HepG2 (cell line): ENCODE data around the gene ZBP1. TPM values are rescaled to one million over a fixed set of nuclear protein-coding genes. Genes with fewer than 3 reads are reported as not detected.
A peak's percentile ranks its signal among the peaks of the same experiment; 100 is the strongest.

Experiments
- FOXK1 ChIP-seq: sonication (generic); formaldehyde crosslinking; IDR thresholded peaks from 2 replicates; pipeline ENCODE4 v1.4.0; 2020; ENCODE audit warnings: low read depth, missing genetic modification reagents, borderline replicate concordance
- GABPB1 ChIP-seq: IDR thresholded peaks from 2 replicates; pipeline ENCODE4 v1.6.1; 2016; ENCODE audit warnings: mild to moderate bottlenecking, missing genetic modification reagents, moderate library complexity, missing compliant biosample characterization
- JUN ChIP-seq: sonication (generic); formaldehyde crosslinking; IDR thresholded peaks from 2 replicates; pipeline ENCODE4 v1.4.0; 2020; ENCODE audit warnings: mild to moderate bottlenecking, missing genetic modification reagents
- ZBTB20 ChIP-seq: sonication (generic); formaldehyde crosslinking; IDR thresholded peaks from 2 replicates; pipeline ENCODE4 v1.8.1; 2023; ENCODE audit warnings: missing genetic modification reagents, low read depth, mild to moderate bottlenecking, borderline replicate concordance
- ZC3H13 ChIP-seq: sonication (generic); formaldehyde crosslinking; IDR thresholded peaks from 2 replicates; pipeline ENCODE4 v1.8.1; 2023; ENCODE audit warnings: mild to moderate bottlenecking, missing genetic modification reagents, moderate library complexity
- ZIK1 ChIP-seq: sonication (generic); formaldehyde crosslinking; IDR thresholded peaks from 2 replicates; pipeline ENCODE4 v1.5.0; 2020; ENCODE audit warnings: mild to moderate bottlenecking, low read depth, missing genetic modification reagents, borderline replicate concordance
- ZNF317 ChIP-seq: sonication (generic); formaldehyde crosslinking; IDR thresholded peaks from 2 replicates; pipeline ENCODE4 v1.5.0; 2020; ENCODE audit warnings: mild to moderate bottlenecking, missing genetic modification reagents
- ZNF546 ChIP-seq: sonication (generic); formaldehyde crosslinking; conservative IDR thresholded peaks from 2 replicates; pipeline ENCODE4 v1.8.1; 2023; ENCODE audit warnings: mild to moderate bottlenecking, missing genetic modification reagents
- polyA plus RNA-seq, 8 experiments: library from polyadenylated mRNA; depleted of rRNA in 3 of 8; stranded (reverse) in 7 of 8; unstranded in 1 of 8; fragments of >200 nt; fragmentation: Illumina TruSeq in 4 of 8; extraction: Trizol in 4 of 8; gene quantifications; 2 replicates each; pipeline versions ENCODE4 v1.2.1 to v1.2.3, GENCODE V29; 2011 to 2016; ENCODE audit warnings: low read depth in 4 of 8, missing spikeins in 1 of 8, mixed read lengths in 1 of 8; ENCODE audit not compliant: insufficient read depth in 1 of 8
- total RNA-seq, 5 experiments: library from RNA; depleted of rRNA; stranded (reverse); fragments of >200 nt; fragmentation: Illumina TruSeq; extraction: Trizol; gene quantifications; 2 replicates each; pipeline ENCODE4 v1.2.3, GENCODE V29; 2016; ENCODE audit warnings: low read depth in 1 of 5
- TF ChIP-seq, protein P1 (sequence below): sonication (generic); formaldehyde crosslinking; IDR thresholded peaks from 2 replicates; pipeline ENCODE4 v1.4.0; 2020; ENCODE audit warnings: missing genetic modification reagents
- TF ChIP-seq, protein P2 (sequence below): sonication (generic); formaldehyde crosslinking; IDR thresholded peaks from 2 replicates; pipeline ENCODE4 v1.5.0; 2020; ENCODE audit warnings: missing genetic modification reagents
- TF ChIP-seq, protein P3 (sequence below): sonication (generic); formaldehyde crosslinking; IDR thresholded peaks from 2 replicates; pipeline ENCODE4 v1.5.1; 2020; ENCODE audit warnings: mild to moderate bottlenecking, moderate library complexity, missing genetic modification reagents
- TF ChIP-seq, protein P4 (sequence below): sonication (generic); formaldehyde crosslinking; IDR thresholded peaks from 2 replicates; pipeline ENCODE4; 2020; ENCODE audit warnings: missing genetic modification reagents, mild to moderate bottlenecking, borderline replicate concordance
- TF ChIP-seq, protein P5 (sequence below): sonication (generic); formaldehyde crosslinking; IDR thresholded peaks from 2 replicates; pipeline ENCODE4 v1.8.0; 2022; ENCODE audit warnings: missing genetic modification reagents, mild to moderate bottlenecking, inconsistent platforms, borderline replicate concordance

ZBP1 gene
- total and polyA plus RNA-seq, 2 of the 13 experiments (the other 11 are each of a cell fraction or from before 2014, with no cell fraction given), result not detected

DNA sequence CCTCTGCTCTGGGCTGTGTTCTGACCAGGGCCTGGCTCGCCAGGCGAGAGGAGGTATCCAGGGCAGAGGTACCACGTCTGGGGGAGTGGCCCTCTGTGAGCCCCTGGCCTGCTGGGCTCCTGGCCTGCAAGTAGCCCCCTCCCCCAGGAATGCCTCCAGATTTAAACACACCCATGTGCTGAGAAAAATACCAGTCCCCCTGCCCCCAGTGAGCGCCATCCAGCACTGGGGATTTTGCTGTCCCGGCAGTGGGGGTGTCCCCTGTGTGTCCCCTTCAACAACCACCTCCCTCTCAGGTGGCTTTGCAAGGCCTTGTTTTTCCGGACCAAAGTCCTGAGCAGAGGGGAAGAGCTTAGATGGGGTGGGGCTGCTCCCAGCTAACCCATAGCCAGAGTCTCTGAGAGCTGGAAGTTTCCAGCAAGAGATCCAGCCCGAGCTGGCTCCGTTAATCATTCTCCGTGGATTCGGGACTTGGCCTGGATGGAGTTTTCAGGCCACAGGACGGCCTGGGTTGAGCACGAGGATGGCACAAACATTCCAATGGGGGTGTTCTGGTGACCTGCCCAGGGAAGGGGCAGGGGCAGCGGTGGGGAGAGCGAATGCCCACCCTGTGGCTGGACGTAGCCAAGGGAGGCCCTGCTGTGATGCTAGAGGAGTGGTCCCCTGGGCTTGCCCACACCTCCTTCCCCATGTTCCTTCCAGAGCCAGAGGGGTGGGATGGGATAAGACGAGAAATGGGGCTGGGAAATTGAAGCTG, 30.3 kb downstream of the ZBP1 start (continued):
- TF ChIP-seq, protein P1, sequence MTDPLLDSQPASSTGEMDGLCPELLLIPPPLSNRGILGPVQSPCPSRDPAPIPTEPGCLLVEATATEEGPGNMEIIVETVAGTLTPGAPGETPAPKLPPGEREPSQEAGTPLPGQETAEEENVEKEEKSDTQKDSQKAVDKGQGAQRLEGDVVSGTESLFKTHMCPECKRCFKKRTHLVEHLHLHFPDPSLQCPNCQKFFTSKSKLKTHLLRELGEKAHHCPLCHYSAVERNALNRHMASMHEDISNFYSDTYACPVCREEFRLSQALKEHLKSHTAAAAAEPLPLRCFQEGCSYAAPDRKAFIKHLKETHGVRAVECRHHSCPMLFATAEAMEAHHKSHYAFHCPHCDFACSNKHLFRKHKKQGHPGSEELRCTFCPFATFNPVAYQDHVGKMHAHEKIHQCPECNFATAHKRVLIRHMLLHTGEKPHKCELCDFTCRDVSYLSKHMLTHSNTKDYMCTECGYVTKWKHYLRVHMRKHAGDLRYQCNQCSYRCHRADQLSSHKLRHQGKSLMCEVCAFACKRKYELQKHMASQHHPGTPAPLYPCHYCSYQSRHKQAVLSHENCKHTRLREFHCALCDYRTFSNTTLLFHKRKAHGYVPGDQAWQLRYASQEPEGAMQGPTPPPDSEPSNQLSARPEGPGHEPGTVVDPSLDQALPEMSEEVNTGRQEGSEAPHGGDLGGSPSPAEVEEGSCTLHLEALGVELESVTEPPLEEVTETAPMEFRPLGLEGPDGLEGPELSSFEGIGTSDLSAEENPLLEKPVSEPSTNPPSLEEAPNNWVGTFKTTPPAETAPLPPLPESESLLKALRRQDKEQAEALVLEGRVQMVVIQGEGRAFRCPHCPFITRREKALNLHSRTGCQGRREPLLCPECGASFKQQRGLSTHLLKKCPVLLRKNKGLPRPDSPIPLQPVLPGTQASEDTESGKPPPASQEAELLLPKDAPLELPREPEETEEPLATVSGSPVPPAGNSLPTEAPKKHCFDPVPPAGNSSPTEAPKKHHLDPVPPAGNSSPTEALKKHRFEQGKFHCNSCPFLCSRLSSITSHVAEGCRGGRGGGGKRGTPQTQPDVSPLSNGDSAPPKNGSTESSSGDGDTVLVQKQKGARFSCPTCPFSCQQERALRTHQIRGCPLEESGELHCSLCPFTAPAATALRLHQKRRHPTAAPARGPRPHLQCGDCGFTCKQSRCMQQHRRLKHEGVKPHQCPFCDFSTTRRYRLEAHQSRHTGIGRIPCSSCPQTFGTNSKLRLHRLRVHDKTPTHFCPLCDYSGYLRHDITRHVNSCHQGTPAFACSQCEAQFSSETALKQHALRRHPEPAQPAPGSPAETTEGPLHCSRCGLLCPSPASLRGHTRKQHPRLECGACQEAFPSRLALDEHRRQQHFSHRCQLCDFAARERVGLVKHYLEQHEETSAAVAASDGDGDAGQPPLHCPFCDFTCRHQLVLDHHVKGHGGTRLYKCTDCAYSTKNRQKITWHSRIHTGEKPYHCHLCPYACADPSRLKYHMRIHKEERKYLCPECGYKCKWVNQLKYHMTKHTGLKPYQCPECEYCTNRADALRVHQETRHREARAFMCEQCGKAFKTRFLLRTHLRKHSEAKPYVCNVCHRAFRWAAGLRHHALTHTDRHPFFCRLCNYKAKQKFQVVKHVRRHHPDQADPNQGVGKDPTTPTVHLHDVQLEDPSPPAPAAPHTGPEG (CRISPR knock-in tag), result no peak
- TF ChIP-seq, protein P2, sequence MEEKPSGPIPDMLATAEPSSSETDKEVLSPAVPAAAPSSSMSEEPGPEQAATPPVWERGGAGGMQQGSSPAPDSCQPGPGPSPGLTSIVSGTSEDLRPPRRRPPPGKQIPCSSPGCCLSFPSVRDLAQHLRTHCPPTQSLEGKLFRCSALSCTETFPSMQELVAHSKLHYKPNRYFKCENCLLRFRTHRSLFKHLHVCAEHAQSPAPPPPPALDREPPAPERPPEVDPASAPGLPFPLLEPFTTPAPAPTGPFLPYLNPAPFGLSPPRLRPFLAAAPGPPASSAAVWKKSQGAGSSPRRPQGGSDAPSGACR (CRISPR knock-in tag), result peak; percentile 53; the same call in 1 of the 2 replicates
- TF ChIP-seq ZBTB20, result peak; percentile 88; the same call in 1 of the 2 replicates
- TF ChIP-seq, protein P3, sequence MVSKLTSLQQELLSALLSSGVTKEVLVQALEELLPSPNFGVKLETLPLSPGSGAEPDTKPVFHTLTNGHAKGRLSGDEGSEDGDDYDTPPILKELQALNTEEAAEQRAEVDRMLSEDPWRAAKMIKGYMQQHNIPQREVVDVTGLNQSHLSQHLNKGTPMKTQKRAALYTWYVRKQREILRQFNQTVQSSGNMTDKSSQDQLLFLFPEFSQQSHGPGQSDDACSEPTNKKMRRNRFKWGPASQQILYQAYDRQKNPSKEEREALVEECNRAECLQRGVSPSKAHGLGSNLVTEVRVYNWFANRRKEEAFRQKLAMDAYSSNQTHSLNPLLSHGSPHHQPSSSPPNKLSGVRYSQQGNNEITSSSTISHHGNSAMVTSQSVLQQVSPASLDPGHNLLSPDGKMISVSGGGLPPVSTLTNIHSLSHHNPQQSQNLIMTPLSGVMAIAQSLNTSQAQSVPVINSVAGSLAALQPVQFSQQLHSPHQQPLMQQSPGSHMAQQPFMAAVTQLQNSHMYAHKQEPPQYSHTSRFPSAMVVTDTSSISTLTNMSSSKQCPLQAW, result peak; percentile 99
- peak; percentile 37; the same call in 1 of the 2 replicates for TF ChIP-seq JUN (CRISPR knock-in tag)
- peak; percentile 67; the same call in 1 of the 2 replicates for TF ChIP-seq FOXK1 (CRISPR knock-in tag)
- peak; percentile 55; the same call in 1 of the 2 replicates for TF ChIP-seq ZNF317 (CRISPR knock-in tag)
- TF ChIP-seq, protein P4, sequence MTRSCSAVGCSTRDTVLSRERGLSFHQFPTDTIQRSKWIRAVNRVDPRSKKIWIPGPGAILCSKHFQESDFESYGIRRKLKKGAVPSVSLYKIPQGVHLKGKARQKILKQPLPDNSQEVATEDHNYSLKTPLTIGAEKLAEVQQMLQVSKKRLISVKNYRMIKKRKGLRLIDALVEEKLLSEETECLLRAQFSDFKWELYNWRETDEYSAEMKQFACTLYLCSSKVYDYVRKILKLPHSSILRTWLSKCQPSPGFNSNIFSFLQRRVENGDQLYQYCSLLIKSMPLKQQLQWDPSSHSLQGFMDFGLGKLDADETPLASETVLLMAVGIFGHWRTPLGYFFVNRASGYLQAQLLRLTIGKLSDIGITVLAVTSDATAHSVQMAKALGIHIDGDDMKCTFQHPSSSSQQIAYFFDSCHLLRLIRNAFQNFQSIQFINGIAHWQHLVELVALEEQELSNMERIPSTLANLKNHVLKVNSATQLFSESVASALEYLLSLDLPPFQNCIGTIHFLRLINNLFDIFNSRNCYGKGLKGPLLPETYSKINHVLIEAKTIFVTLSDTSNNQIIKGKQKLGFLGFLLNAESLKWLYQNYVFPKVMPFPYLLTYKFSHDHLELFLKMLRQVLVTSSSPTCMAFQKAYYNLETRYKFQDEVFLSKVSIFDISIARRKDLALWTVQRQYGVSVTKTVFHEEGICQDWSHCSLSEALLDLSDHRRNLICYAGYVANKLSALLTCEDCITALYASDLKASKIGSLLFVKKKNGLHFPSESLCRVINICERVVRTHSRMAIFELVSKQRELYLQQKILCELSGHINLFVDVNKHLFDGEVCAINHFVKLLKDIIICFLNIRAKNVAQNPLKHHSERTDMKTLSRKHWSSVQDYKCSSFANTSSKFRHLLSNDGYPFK (CRISPR knock-in tag), result peak; percentile 13; the same call in 1 of the 2 replicates
- TF ChIP-seq, protein P5, sequence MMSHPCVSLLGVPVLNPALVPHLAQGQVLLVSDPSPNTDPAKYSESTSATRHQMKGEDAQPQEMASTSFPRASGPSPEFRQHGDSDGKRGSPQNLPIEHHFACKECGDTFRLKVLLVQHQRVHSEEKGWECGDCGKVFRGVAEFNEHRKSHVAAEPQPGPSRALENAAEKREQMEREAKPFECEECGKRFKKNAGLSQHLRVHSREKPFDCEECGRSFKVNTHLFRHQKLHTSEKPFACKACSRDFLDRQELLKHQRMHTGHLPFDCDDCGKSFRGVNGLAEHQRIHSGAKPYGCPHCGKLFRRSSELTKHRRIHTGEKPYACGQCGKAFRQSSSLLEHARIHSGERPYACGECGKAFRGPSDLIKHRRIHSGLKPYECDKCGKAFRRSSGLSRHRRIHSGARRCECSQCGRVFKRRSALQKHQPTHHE (CRISPR knock-in tag), result no peak
- no peak; the same call in 1 of the 2 replicates for TF ChIP-seq ZNF546
- TF ChIP-seq ZIK1 (CRISPR knock-in tag), result no peak
- peak; percentile 40 for TF ChIP-seq GABPB1
- no peak for TF ChIP-seq ZC3H13
